Measurements from ENCODE around the gene RNASE12. TPM values are rescaled to one million over a fixed set of nuclear protein-coding genes. Genes with fewer than 3 reads are reported as not detected.

RNASE12 gene
- total and polyA plus RNA-seq, 2 donors (not counting 3 experiments of a cell fraction or from before 2014, with no cell fraction given): not detected

GRCh38 chr14:20603813-20604690, 12.9 kb upstream of the RNASE12 start:
- Histone ChIP-seq H3K9me3 (replicated peaks; ENCODE audit: control insufficient read depth, insufficient read depth, low read length) (no peaks in the 10 kb centered on the region), H3K9me1 (replicated peaks; ENCODE audit: control insufficient read depth, extremely low read depth, insufficient read depth, low read length) (no peaks in the 10 kb centered on the region), H3K9ac (replicated peaks; ENCODE audit: extremely low read depth, insufficient read depth, low read length) (no peak overlapping the region), H4K20me1 (replicated peaks; ENCODE audit: control insufficient read depth, extremely low read depth, insufficient read depth, low read length) (no peaks in the 10 kb centered on the region), H3K36me3 (ENCODE audit: control insufficient read depth in 2 of 2, extremely low read depth in 1 of 2, insufficient read depth in 2 of 2, low read length in 2 of 2) (no peaks in the 10 kb centered on the region), H3K4me1 (ENCODE audit: control insufficient read depth, extremely low read depth, insufficient read depth, low read length) (no peaks in the 10 kb centered on the region), H3K4me3 (replicated peaks in 1 of 3; ENCODE audit: insufficient read depth in 1 of 3, low read depth in 1 of 3, low read length in 3 of 3) (no peak overlapping the region), H2AFZ (ENCODE audit: low read depth, low read length) (no peak overlapping the region), H3K27me3 (ENCODE audit: control insufficient read depth in 2 of 2, insufficient read depth in 2 of 2, low read length in 2 of 2) (no peaks in the 10 kb centered on the region), H3K4me2 (ENCODE audit: insufficient read depth, low read length) (no peak overlapping the region), H3K79me2 (ENCODE audit: control insufficient read depth, insufficient read depth, low read length) (no peaks in the 10 kb centered on the region), H3K27ac (ENCODE audit: insufficient read depth, low read depth, low read length) (no peak overlapping the region)
- intact Hi-C loops (cut with micrococcal nuclease) (no loop called here), dilution Hi-C loops (cut with MboI; ENCODE audit: extremely low pct_ligation_motif_present, low sequenced_read_pairs) (no loop called here)
- BruUV-seq (replicated peaks): no TSS peak
- TF ChIP-seq FOS (IDR thresholded peaks at IDR 0.05; ENCODE audit: borderline replicate concordance, insufficient read depth, low read length) (no peak), JUN (IDR thresholded peaks at IDR 0.05; ENCODE audit: borderline replicate concordance, insufficient read depth, insufficient read length, low read depth) (no peak), EZH2 (IDR thresholded peaks at IDR 0.05; ENCODE audit: borderline replicate concordance, low read depth, low read length, severe bottlenecking) (no peak), MYC (IDR thresholded peaks at IDR 0.05; ENCODE audit: low read depth, low read length) (no peak), POLR2AphosphoS5 (IDR thresholded peaks at IDR 0.05; ENCODE audit: insufficient read depth, low read depth, low read length) (no peak), MAX (IDR thresholded peaks at IDR 0.05; ENCODE audit: insufficient read depth, insufficient read length) (no peak), GATA2 (IDR thresholded peaks at IDR 0.05; ENCODE audit: insufficient read depth, insufficient read length, low read depth, low read length) (no peak), POLR2A (IDR thresholded peaks at IDR 0.05; ENCODE audit: low read depth, low read length) (no peak)
- TF ChIP-seq, protein P1, sequence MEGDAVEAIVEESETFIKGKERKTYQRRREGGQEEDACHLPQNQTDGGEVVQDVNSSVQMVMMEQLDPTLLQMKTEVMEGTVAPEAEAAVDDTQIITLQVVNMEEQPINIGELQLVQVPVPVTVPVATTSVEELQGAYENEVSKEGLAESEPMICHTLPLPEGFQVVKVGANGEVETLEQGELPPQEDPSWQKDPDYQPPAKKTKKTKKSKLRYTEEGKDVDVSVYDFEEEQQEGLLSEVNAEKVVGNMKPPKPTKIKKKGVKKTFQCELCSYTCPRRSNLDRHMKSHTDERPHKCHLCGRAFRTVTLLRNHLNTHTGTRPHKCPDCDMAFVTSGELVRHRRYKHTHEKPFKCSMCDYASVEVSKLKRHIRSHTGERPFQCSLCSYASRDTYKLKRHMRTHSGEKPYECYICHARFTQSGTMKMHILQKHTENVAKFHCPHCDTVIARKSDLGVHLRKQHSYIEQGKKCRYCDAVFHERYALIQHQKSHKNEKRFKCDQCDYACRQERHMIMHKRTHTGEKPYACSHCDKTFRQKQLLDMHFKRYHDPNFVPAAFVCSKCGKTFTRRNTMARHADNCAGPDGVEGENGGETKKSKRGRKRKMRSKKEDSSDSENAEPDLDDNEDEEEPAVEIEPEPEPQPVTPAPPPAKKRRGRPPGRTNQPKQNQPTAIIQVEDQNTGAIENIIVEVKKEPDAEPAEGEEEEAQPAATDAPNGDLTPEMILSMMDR (IDR thresholded peaks at IDR 0.05; ENCODE audit: extremely low read depth in 1 of 2, insufficient read depth in 1 of 2, low read depth in 1 of 2, low read length in 2 of 2): no peak
- CTCF ChIA-PET: interaction anchor here (0.8 to 8.7 kb wide), 4 partner anchors 86 to 276 kb away, joined by 3 to 110 read pairs (median 43); partner anchors contain the start of genes PIP4P1 and TEP1
- DNase-seq (ENCODE audit: low read depth, low spot score) (no peak), FAIRE-seq (no peak)
- POLR2A ChIA-PET: no interaction called here
